WERI-Rb-1 (cell line): Measurements from ENCODE around the gene CTSK.
A peak's percentile ranks its signal among the peaks of the same experiment; 100 is the strongest.
"Not testable (repeated sequence)": the region's sequence is repeated elsewhere in the genome, so short reads cannot be mapped to it uniquely, and the experiment has no call there.

Experiments used
- DNase-seq: peaks from one replicate; pipeline ENCODE4 v3.0.0-alpha.2; 2020
- H3K27ac ChIP-seq: fragments of 250-450 bp; sonication (Bioruptor Pico); 2 replicates; pipeline ENCODE4 v1.5.1; 2020; ENCODE audit warnings: mild to moderate bottlenecking, moderate library complexity
- H3K27me3 ChIP-seq: fragments of 250-450 bp; sonication (Bioruptor Pico); 2 replicates; pipeline ENCODE4 v1.5.1; 2021; ENCODE audit warnings: mild to moderate bottlenecking, low read depth, moderate library complexity; ENCODE audit not compliant: insufficient read depth, severe bottlenecking
- H3K36me3 ChIP-seq: fragments of 250-450 bp; sonication (Bioruptor Pico); 2 replicates; pipeline ENCODE4 v1.5.1; 2020; ENCODE audit warnings: mild to moderate bottlenecking, moderate library complexity
- H3K4me3 ChIP-seq: 2 replicates; pipeline ENCODE4 v1.5.1; 2011; ENCODE audit warnings: low read depth, mild to moderate bottlenecking, control low read depth, low read length
- H3K9me3 ChIP-seq: fragments of 250-450 bp; sonication (Bioruptor Pico); 2 replicates; pipeline ENCODE4 v1.5.1; 2021; ENCODE audit warnings: mild to moderate bottlenecking, moderate library complexity; ENCODE audit not compliant: severe bottlenecking
- TF ChIP-seq, protein P1 (sequence below): IDR thresholded peaks from 2 replicates; pipeline ENCODE4 v1.5.1; 2011; ENCODE audit warnings: low read depth, mild to moderate bottlenecking, control low read depth, inconsistent platforms, low read length

Gene CTSK

DNA sequence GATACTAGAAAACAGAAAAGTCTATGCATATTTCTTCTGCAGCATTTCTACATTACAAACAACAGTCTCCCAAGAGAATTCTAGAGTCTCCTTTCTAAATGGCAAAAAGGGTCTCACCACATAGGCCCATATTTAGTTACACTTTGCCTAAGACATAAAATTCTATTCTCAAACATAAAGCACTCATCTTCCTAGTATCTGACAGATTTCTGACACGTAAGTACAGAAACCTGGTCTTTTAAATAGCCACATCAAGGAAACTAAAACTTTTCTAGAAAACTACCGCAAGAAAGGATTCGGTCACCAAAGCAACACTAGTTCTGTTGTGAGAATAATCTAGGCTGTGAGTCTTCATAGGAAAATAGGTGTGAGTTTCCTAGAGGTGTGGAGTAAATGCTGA is 33.6 kb upstream of the CTSK start:
- Histone ChIP-seq H3K27ac (no peak overlapping the region), H3K36me3 (peaks cover 11% of the 10 kb centered on the region), H3K27me3 (no peaks in the 10 kb centered on the region), H3K9me3 (no peaks in the 10 kb centered on the region), H3K4me3 (no peak overlapping the region)
- TF ChIP-seq, protein P1, sequence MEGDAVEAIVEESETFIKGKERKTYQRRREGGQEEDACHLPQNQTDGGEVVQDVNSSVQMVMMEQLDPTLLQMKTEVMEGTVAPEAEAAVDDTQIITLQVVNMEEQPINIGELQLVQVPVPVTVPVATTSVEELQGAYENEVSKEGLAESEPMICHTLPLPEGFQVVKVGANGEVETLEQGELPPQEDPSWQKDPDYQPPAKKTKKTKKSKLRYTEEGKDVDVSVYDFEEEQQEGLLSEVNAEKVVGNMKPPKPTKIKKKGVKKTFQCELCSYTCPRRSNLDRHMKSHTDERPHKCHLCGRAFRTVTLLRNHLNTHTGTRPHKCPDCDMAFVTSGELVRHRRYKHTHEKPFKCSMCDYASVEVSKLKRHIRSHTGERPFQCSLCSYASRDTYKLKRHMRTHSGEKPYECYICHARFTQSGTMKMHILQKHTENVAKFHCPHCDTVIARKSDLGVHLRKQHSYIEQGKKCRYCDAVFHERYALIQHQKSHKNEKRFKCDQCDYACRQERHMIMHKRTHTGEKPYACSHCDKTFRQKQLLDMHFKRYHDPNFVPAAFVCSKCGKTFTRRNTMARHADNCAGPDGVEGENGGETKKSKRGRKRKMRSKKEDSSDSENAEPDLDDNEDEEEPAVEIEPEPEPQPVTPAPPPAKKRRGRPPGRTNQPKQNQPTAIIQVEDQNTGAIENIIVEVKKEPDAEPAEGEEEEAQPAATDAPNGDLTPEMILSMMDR = no peak
- no peak for DNase-seq

GRCh38 chr1:150840850-150841249 is 32.8 kb upstream of the CTSK start:
- H3K4me3 ChIP-seq, H3K27ac ChIP-seq, H3K9me3 ChIP-seq, DNase-seq, H3K27me3 ChIP-seq: not testable (repeated sequence)
- H3K36me3 ChIP-seq = peaks cover 16% of the 10 kb centered on the region

DNA sequence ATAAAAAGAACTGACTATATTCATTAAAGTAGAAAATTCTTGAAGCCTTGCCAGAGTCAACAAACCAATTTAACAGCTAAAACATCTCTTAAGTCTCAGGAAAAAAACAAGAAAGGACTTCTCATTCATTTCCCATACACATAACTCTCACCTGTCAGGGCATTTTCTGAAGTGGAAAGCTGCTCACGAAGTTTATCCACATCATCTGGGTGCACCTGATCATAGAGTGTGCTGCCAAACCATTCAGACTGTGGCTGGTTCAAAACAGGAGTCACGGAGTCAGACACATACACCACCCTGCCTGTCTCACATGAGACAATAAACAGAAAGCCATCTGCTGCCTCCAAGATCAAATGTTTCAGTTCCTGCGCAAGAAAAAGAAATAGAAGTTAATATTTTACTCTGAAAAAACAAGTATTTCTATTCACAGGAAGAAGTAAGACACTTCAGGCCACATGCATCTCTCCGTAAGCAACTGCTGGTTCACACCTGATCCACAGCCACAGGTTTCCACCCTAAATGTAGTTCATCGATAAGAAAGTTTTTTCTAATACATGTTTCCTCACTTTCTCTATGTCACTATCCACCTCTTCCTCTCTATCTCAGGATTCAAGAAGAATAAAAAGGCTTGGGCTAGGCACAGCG is 28.2 kb upstream of the CTSK start:
- TF ChIP-seq, protein P1 = no peak
- DNase-seq = no peak
- Histone ChIP-seq H3K9me3 (no peaks in the 10 kb centered on the region), H3K27ac (no peak overlapping the region), H3K36me3 (peaks cover 35% of the 10 kb centered on the region), H3K27me3 (no peaks in the 10 kb centered on the region), H3K4me3 (no peak overlapping the region)

DNA sequence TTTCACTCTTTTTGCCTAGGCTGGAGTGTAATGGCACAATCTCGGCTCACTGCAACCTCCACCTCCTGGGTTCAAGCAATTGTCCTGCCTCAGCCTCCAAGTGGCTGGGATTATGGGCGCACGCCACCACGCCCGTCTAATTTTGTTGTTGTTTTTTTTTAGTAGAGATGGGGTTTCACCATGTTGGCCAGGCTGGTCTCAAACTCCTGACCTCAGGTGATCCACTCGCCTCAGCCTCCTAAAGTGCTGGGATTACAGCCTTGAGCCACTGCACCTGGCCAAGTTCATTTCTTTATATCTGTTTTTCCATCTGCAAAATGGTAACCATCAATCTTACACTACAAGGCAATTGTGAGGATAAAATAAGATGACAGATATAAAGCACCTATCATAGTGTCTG is 25.9 kb upstream of the CTSK start:
- peak overlapping the region; percentile 30 for H3K27ac ChIP-seq
- not testable (repeated sequence) for H3K9me3 ChIP-seq, H3K4me3 ChIP-seq, H3K27me3 ChIP-seq
- H3K36me3 ChIP-seq = peaks cover 38% of the 10 kb centered on the region
- peak; percentile 91 for DNase-seq

GRCh38 chr1:150832597-150832996 is 24.5 kb upstream of the CTSK start:
- Histone ChIP-seq H3K27ac (no peak overlapping the region), H3K4me3 (no peak overlapping the region), H3K27me3 (no peaks in the 10 kb centered on the region), H3K9me3 (no peaks in the 10 kb centered on the region), H3K36me3 (peaks cover 45% of the 10 kb centered on the region)
- no peak for DNase-seq
- TF ChIP-seq, protein P1 = no peak

DNA sequence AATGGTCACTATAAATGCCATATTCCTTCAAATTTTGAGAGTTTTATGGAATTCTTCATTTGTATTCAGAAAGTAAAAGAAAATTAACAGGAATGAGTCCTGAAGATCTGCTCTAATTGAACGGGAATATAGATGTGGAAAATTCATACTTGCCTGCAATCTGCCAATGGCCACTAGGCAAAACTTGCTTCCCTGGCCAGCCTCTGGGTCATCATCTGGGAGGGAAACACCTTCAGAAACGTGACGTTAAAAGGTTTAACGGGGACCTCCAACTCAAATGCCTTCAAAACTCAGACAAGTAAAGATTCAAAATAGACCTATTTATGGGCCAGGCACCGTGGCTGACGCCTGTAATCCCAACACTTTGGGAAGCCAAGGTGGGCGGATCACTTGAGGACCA is 21.7 kb upstream of the CTSK start:
- no peak overlapping the region for H3K4me3 ChIP-seq
- no peak overlapping the region for H3K27ac ChIP-seq
- TF ChIP-seq, protein P1 = peak; percentile 41
- H3K9me3 ChIP-seq = no peaks in the 10 kb centered on the region
- no peak for DNase-seq
- peaks cover 54% of the 10 kb centered on the region for H3K36me3 ChIP-seq
- H3K27me3 ChIP-seq = no peaks in the 10 kb centered on the region

GRCh38 chr1:150826299-150826698 is 18.2 kb upstream of the CTSK start:
- H3K4me3 ChIP-seq = no peak overlapping the region
- no peaks in the 10 kb centered on the region for H3K9me3 ChIP-seq
- no peak for DNase-seq
- no peaks in the 10 kb centered on the region for H3K27me3 ChIP-seq
- peaks cover 59% of the 10 kb centered on the region for H3K36me3 ChIP-seq
- no peak overlapping the region for H3K27ac ChIP-seq
- TF ChIP-seq, protein P1 = no peak
